Astrocyte (in vitro differentiated cells and primary cell): ENCODE data around the gene BTBD1.

Experiments used
- EZH2 ChIP-seq: IDR thresholded peaks from 2 replicates; pipeline ENCODE4 v1.6.1; 2012; ENCODE audit warnings: mild to moderate bottlenecking, low read length, inconsistent platforms; ENCODE audit not compliant: insufficient read depth
- TF ChIP-seq, protein P1 (sequence below): IDR thresholded peaks from 2 replicates; pipeline ENCODE4 v1.5.1; 2011; ENCODE audit warnings: low read depth, mild to moderate bottlenecking, inconsistent platforms, low read length, moderate library complexity; ENCODE audit not compliant: insufficient read depth

- TF ChIP-seq, protein P1, sequence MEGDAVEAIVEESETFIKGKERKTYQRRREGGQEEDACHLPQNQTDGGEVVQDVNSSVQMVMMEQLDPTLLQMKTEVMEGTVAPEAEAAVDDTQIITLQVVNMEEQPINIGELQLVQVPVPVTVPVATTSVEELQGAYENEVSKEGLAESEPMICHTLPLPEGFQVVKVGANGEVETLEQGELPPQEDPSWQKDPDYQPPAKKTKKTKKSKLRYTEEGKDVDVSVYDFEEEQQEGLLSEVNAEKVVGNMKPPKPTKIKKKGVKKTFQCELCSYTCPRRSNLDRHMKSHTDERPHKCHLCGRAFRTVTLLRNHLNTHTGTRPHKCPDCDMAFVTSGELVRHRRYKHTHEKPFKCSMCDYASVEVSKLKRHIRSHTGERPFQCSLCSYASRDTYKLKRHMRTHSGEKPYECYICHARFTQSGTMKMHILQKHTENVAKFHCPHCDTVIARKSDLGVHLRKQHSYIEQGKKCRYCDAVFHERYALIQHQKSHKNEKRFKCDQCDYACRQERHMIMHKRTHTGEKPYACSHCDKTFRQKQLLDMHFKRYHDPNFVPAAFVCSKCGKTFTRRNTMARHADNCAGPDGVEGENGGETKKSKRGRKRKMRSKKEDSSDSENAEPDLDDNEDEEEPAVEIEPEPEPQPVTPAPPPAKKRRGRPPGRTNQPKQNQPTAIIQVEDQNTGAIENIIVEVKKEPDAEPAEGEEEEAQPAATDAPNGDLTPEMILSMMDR, result no peak
- no peak for TF ChIP-seq EZH2
Observed at GRCh38 chr15:83064859-83065258, 2.2 kb downstream of the BTBD1 start.
